Activated T-cell treated with anti-CD3 and anti-CD28 coated beads for 1 hour (primary cell): ENCODE results near the gene KRT14.
"Not testable (repeated sequence)": the region's sequence is repeated elsewhere in the genome, so short reads cannot be mapped to it uniquely, and the experiment has no call there.

ENCODE experiments used
- DNase-seq: peaks from one replicate; pipeline ENCODE4 v3.0.0-alpha.2; 2020; ENCODE audit warnings: low read depth

Gene KRT14

GRCh38 chr17:41546819-41547218, 39.9 kb downstream of the KRT14 start:
- DNase-seq: no peak

DNA sequence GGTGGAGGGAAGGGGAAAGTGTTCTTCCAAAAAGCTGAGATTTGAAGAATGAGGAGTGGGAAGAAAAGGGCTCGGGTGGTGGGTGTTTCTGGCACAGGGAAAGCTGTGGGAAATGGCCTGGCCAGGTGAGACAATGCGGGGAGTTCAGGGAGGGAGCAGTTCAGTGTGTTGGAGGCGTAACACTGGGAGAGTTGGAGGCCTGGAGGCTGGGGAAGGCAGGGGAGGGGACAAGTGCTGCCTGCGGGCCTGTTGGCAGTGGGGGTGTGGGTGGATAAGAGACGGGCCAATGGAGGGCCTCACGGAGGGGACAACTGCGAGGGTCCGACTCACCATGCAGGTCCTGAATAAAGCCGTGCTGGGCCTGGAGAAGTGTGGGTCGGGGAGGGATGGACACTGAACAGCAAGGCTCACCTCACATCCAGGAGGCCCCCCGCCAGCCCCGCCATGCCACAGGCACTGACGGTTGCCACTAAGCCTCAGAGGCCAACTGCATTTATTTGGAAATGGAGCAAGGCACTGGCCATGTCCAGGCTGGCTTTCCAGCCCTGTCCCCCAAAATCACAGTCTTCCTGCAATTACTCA, 40.8 kb downstream of the KRT14 start:
- no peak for DNase-seq

DNA sequence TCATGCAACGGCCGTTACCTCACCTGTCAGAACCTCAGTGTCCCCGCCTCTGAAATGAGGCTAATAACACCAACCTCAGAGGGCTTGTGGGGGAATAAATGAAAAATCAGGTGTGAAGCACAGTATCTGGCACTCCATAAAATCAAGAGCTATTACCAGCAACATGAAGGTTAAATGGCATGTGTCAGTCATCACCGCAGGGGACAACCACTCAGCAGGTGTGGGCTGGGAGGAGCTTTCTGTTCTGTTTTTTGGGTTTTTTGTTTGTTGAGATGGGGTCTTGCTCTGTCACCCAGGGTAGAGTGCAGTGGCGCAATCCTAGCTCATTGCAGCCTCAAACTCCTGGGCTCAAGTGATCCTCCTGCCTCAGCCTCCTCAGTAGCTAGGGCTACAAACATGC, 41.8 kb downstream of the KRT14 start:
- no peak for DNase-seq

DNA sequence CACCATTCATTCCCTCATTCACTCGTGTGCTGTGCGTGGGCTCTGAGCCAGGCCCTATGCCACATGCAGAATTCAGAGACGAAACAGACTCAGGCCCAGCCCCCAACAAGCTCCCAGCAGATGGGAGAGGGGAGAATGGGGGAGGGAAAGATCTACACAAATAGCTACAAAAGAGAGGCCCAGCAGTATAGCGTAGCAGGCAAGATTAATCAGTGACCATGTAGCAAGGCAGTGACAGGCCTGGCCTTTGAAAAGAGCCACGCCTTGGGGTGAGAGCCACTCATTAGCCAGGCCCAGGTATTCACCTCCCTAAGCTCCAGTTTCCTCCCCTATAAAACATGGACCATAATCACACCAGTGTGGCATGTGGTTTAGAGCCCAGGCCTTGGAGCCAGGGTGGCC, 42.2 kb downstream of the KRT14 start:
- DNase-seq: no peak

DNA sequence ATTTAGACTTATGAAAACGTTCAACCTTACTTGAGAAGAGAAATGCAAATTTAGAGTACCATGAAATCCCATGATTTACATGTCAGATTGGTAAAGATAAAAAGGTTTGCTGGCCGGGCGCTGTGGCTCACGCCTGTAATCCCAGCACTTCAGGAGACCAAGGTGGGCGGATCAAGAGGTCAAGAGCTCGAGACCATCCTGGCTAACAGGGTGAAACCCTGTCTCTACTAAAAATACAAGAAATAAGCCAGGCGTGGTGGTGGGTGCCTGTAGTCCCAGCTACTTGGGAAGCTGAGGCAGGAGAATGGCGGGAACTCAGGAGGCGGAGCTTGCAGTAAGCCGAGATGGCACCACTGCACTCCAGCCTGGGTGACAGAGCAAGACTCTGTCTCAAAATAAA, 43.9 kb downstream of the KRT14 start:
- not testable (repeated sequence) for DNase-seq

GRCh38 chr17:41542357-41542756, 44.3 kb downstream of the KRT14 start:
- DNase-seq: no peak

DNA sequence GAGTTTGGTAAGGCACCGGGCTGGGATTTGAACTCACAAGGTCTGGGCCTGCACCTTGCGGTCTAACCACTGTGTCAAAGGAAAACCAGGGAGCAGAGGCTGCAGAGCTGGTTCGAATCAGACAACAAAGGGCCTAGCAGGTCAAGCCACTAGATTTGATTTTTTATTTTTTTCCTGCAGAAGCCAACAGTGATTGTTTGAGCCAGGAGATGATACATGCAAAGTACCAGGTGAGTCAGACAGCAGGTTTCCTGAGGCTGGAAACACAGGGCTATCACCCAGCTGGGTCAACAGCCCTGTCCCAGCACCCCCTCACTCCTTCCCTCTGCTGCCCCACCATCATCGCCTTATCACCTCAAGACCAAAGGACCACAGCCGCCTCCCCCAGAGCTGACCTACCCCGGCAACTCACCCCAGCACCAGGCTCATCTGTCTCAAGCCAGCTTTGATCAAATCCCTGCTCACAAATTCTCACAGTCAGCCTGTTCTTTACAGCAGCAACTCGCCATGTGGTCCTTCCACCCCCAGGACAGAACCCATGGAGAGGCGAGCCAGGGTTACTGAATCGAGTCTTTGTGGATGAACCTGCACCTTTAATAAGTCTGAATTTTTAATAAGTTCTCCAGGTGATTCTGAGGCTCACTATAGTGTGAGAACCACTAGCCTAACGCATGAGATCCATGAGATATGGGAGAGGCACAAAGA, 45.6 kb downstream of the KRT14 start:
- DNase-seq: no peak

DNA sequence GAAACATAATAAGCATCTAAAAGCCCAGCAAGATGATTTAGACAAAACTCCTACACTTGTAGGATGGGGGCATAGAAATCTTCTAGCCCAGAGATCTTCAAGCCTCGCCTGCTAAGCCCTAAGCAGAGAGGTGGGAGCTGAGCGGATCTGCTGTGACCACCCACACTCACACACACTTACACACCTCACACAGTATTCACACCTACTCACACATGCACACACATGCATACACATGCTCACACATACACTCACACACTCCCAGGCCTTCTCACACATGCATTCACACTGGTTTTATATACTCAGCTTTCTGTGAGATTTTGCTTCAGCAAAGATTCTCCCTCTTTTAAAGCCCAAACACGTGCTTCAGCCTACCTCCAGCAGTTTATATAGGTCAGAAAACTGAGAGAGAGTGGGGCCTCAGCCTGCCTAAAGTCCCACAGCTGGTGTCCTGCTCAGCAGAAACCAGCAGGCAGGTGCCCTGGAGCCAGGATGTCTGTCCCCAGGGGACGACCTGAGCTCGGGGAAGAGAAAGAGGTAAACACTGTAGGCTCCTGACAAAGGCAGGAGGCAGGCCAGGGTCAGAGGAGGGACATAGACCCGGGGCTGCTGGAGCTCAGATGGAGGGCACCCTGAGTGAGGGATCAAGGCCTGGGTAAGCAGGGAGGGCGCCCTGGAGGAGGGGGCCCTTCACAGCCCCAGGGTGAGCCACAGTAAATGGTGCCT, 46.6 kb downstream of the KRT14 start:
- no peak for DNase-seq

DNA sequence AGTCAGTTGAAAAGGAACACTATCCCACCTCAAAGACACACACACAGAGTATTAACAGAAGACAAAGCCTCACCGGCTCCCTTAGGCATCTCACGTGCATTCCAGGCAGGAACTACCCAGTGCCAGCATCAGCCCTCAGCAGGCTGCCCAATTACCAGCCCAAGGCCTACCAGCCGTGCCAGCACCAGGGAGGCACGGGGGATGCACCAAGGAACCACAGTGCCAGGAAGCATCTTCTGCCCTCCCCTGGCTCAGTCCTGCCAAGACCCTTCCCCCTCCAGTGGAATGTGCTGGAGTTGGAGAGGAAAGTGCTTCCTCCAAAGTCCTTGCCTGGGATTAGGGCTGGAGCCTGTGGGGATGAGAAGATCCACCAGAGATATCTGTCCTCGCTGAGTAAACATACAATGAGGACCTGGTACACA, 47.6 kb downstream of the KRT14 start:
- DNase-seq: no peak

- no peak for DNase-seq
These were observed 48.1 kb downstream of the KRT14 start for GRCh38 chr17:41538565-41538991.

GRCh38 chr17:41537990-41538389, 48.7 kb downstream of the KRT14 start:
- DNase-seq: no peak

- DNase-seq: no peak
These were observed 49.1 kb downstream of the KRT14 start for GRCh38 chr17:41537614-41537954.

DNA sequence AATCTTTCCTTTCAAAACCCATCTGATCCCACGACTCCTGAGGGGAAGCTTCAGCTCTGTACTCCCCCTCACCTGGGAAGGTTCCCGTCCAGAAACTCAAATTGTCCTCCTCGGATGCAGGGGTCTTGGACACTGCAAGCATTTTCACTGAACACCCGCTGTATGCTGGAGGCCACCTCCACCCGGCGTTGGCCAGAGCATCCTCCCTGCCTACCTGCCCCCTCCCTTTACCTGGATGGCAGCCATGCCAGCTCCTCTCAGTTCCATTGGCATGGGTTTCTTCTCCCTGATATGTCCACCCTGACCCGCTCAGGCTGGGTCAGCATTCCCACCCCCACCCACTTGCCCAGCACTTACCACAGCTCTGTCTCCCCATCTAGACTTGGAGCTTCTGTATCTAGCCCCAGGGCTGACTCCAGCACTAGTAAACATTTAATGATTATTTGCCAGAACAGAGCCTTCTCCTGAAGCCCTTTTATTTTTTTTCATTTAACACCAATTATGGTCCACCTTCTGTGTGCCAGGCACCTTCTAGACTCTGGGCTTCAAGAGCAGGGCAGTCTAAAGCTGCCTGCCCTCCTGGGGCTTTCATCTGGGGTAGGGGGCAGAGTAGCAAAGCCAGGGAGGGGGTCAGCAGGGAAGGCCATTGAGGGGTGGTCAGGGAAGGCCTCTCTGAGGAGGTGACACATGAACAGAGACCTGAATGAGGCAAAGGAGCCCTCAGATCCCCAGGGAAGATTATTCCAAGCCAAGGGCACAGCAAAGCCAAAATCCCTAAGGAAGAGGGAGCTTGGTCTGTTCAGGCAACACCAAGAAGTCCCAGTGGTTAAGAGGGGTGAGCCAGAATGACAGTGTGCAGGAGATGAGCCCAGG, 49.7 kb downstream of the KRT14 start:
- DNase-seq: no peak

GRCh38 chr17:41535764-41536481, 50.8 kb downstream of the KRT14 start:
- DNase-seq: no peak

GRCh38 chr17:41534899-41535546, 51.7 kb downstream of the KRT14 start:
- no peak for DNase-seq

DNA sequence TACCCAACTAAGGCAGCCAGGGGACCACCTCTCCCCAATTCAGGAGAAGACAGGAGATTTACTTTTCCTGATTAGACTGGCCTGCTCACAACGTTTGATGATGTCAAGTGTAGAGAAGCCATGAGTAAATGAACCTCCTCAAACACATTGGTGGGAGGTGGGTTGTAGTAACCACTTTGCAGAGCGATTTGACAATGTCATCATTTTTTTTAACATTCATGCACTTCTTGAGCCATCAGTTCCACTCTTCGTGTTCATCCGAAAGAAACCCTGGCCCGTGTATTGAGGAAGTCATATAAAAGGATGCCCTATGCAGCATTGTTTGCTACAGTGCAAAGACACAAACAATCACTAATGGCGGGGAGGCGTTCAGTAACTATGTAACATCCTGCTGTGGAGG, 53.1 kb downstream of the KRT14 start:
- DNase-seq: no peak

GRCh38 chr17:41532947-41533570, 53.6 kb downstream of the KRT14 start:
- DNase-seq: no peak
